Measurements from ENCODE around the gene AUH.
"Not testable (repeated sequence)": the region's sequence is repeated elsewhere in the genome, so short reads cannot be mapped to it uniquely, and the experiment has no call there.

The AUH gene

DNA sequence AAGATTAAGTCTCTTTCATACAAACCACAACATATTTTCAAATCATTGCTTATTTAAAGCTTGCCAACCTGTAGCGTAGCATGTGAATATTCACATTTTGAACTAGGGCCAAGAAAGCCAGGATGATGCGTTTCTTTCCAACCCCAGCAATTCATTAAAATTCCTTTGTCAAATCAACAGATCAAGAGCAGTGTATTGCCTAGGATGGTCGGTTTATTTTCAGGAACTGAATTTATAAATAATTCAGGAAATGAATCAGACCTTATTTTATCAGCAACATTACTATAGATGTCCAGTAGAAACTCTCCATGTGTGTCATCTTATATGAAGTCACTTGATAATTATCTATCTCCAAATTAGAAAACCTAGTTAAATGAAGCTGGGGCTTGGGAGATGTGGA lies 13.2 kb upstream of the AUH start:
- no peak for TF ChIP-seq CTCF (IDR thresholded peaks at IDR 0.05; ENCODE audit: insufficient read depth, low read length, missing control alignments)
- no peak overlapping the region for H3K4me3 ChIP-seq (ENCODE audit: low read depth, low read length)
- CTCF ChIA-PET, result interaction anchor here (1.1 kb wide), 1 partner anchor 460 kb away, joined by 3 read pairs; no protein-coding TSS in a partner anchor
- peak; percentile 68 for DNase-seq (ENCODE audit: low read depth, low spot score)
- POLR2A ChIA-PET, result no interaction called here

GRCh38 chr9:91371894-91372293 lies 10.2 kb upstream of the AUH start:
- ChIA-PET POLR2A (no interaction called here), CTCF (no interaction called here)
- no peak for DNase-seq (ENCODE audit: low read depth, low spot score)
- TF ChIP-seq CTCF (IDR thresholded peaks at IDR 0.05; ENCODE audit: insufficient read depth, low read length, missing control alignments), result no peak
- no peak overlapping the region for H3K4me3 ChIP-seq (ENCODE audit: low read depth, low read length)

DNA sequence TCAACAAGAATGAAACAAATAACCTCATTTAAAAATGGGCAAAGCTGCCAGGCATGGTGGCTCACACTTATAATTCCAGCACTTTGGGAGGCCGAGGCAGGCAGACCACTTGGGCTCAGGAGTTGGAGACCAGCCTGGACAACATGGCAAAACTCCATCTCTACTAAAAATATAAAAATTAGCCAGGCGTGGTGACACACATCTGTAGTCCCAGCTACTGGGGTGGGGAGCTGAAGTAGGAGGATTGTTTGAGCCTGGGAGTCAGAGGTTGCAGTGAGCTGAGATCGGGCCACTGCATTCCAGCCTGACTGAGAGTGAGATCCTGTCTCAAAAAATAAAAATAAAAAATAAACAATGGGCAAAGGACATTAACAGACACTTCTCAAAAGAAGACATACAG lies 8.3 kb upstream of the AUH start:
- H3K4me3 ChIP-seq (ENCODE audit: low read depth, low read length); POLR2A ChIA-PET; CTCF ChIA-PET; DNase-seq (ENCODE audit: low read depth, low spot score): not testable (repeated sequence)

DNA sequence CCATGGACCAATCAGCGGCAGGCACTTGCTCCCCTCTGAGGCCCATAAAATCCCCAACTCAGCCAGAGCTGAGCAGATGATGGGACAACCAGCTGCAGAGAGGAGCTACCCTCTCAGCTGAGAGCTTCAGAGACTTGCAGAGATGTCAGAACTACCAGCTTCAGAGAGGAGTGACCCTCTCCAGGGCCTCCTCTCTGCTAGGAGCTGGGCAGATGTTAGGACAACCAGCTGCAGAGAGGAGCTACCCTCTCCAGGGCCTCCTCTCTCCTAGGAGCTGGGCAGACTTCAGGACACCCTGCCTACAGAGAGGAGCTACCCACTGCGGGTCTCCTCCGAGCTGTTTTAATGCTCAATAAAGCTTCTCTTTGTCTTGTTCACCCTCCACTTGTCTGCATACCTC lies 3.0 kb upstream of the AUH start:
- CTCF ChIA-PET, result no interaction called here
- no peak for DNase-seq (ENCODE audit: low read depth, low spot score)
- TF ChIP-seq CTCF (IDR thresholded peaks at IDR 0.05; ENCODE audit: insufficient read depth, low read length, missing control alignments), result no peak
- H3K4me3 ChIP-seq (ENCODE audit: low read depth, low read length), result no peak overlapping the region
- POLR2A ChIA-PET, result no interaction called here

DNA sequence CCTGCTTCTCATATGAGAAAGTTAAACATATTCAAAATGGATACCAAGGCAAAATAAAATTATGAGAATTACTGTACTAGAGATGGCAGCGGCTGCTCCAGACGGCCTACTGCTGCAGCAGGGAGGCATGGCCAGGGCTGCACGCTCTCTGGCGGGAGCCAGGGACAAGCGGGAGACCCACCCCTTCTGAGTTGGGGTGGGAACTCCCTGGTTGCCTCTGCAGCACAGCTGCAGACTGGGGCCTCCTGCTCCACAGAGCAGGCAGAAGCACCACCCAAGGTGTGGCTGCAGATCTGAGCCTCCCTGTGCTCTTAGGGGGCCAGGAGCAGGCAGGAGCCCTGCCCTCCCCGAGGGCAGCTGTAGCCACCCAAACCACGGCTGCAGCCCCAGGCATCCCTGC lies 2.3 kb upstream of the AUH start:
- DNase-seq (ENCODE audit: low read depth, low spot score), result no peak
- TF ChIP-seq CTCF (IDR thresholded peaks at IDR 0.05; ENCODE audit: insufficient read depth, low read length, missing control alignments), result no peak
- H3K4me3 ChIP-seq (ENCODE audit: low read depth, low read length), result no peak overlapping the region
- CTCF ChIA-PET, result no interaction called here
- POLR2A ChIA-PET, result no interaction called here

DNA sequence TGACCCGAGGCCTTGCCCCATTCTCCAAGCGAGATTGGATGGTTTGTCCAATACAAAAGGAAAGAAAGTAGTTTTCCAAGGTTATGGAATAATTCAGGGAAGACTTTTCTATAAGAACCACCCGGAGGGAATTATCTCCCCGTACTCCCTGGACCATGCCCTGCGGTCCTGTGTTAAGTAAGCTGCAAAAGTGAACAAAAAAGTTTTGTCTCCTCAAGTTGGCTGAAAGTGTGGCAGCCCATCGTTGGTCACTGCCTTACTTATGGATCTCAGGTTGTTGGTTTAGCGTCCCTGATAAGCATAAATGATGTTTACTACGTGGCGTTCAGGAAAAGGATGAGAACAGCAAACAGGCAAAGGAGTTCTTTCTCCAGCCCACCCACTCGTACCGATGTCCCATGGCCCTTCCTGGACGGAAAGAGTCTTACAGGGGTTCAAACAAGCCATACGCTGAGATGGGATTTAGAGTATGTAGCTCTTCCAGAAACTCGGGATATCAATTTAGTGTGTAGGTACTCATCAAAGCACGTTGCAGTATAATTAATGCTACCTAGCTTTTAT lies 413 bp upstream of the AUH start:
- H3K4me3 ChIP-seq (ENCODE audit: low read depth, low read length), result peak overlapping the region; percentile 87
- ChIA-PET CTCF (interaction anchor here (0.7 kb wide), 2 partner anchors 20 to 296 kb away, joined by 3 read pairs; no protein-coding TSS in a partner anchor), POLR2A (no interaction called here)
- TF ChIP-seq CTCF (IDR thresholded peaks at IDR 0.05; ENCODE audit: insufficient read depth, low read length, missing control alignments), result no peak
- DNase-seq (ENCODE audit: low read depth, low spot score), result no peak

GRCh38 chr9:91360551-91361290 lies 997 bp downstream of the AUH start:
- peak overlapping the region; percentile 87 for H3K4me3 ChIP-seq (ENCODE audit: low read depth, low read length)
- no peak for TF ChIP-seq CTCF (IDR thresholded peaks at IDR 0.05; ENCODE audit: insufficient read depth, low read length, missing control alignments)
- no peak for DNase-seq (ENCODE audit: low read depth, low spot score)
- ChIA-PET POLR2A (no interaction called here), CTCF (interaction anchor here (0.7 to 1.0 kb wide), 3 partner anchors 65 to 325 kb away, joined by 3 read pairs; no protein-coding TSS in a partner anchor)

Measured in AG04449 (cell line).